B cell (primary cell): ENCODE results near the gene LAG3. TPM values are rescaled to one million over a fixed set of nuclear protein-coding genes. Genes with fewer than 3 reads are reported as not detected.

Source experiments
- ATAC-seq: fragments of 200-7000 bp; cut with Tn5 transposase; one replicate; pipeline ENCODE4 v1.10.0; 2021; ENCODE audit warnings: low read depth, mild to moderate bottlenecking, moderate number of reproducible peaks, moderate library complexity
- CTCF ChIA-PET: fragments of 350-600 bp; sonication (Branson Sonifier 250); formaldehyde crosslinking; loops from one replicate; lab custom pipeline; 2021; ENCODE audit warnings: antibody characterized with exemption, inconsistent platforms; lab: Charles Lee
- POLR2A ChIA-PET: fragments of 350-600 bp; sonication (Branson Sonifier 250); formaldehyde crosslinking; loops from one replicate; lab custom pipeline; 2021; ENCODE audit warnings: antibody characterized with exemption; lab: Charles Lee
- DNase-seq: peaks from one replicate; pipeline ENCODE4 v3.0.0; 2013
- H2AFZ ChIP-seq: 2 replicates; pipeline ENCODE4 v1.6.1; 2012; ENCODE audit warnings: mild to moderate bottlenecking, low read depth, low read length; ENCODE audit not compliant: insufficient read depth, poor library complexity, severe bottlenecking
- H3K27ac ChIP-seq, 2 donors: 1 replicate in 1 of 2; 2 replicates in 1 of 2; pipeline ENCODE4 v1.5.1; 2012 to 2013; ENCODE audit warnings: low read length in 2 of 2, mild to moderate bottlenecking in 2 of 2, moderate library complexity in 1 of 2
- H3K27me3 ChIP-seq, 4 experiments: fragments of 200-600 bp in 1 of 4; sonication (generic) in 1 of 4; replicated peaks in 1 of 4; 1 replicate in 2 of 4; 2 replicates in 2 of 4; pipeline versions ENCODE4 v1.6.1 to v1.7.0; 2013 to 2016; ENCODE audit warnings: low read length in 3 of 4, mild to moderate bottlenecking in 2 of 4, mixed read lengths in 1 of 4, moderate library complexity in 1 of 4; ENCODE audit not compliant: insufficient read depth in 4 of 4, control insufficient read depth in 3 of 4; ENCODE audit errors: control extremely low read depth in 1 of 4
- H3K36me3 ChIP-seq, 2 experiments: replicated peaks in 1 of 2; 1 replicate in 1 of 2; 2 replicates in 1 of 2; pipeline versions ENCODE4 v1.6.1 to v1.7.1; 2013; ENCODE audit warnings: low read length in 1 of 2; ENCODE audit not compliant: insufficient read depth in 2 of 2, control insufficient read depth in 1 of 2; ENCODE audit errors: control extremely low read depth in 1 of 2, extremely low read depth in 1 of 2
- H3K4me1 ChIP-seq, 2 donors: fragments of 200-600 bp in 1 of 2; sonication (generic) in 1 of 2; 1 replicate in 1 of 2; 2 replicates in 1 of 2; pipeline versions ENCODE4 v1.5.1 to v1.6.1; 2013 to 2017; ENCODE audit warnings: low read length in 2 of 2; ENCODE audit not compliant: control insufficient read depth in 2 of 2, insufficient read depth in 2 of 2
- H3K4me2 ChIP-seq: replicated peaks from 2 replicates; pipeline ENCODE3; 2012; ENCODE audit warnings: mild to moderate bottlenecking, low read depth, low read length; ENCODE audit not compliant: poor library complexity, severe bottlenecking
- H3K4me3 ChIP-seq, 5 experiments: fragments of 200-600 bp in 1 of 5; sonication (generic) in 1 of 5; 1 replicate in 3 of 5; 2 replicates in 2 of 5; pipeline versions ENCODE4 v1.5.1 to v1.7.0; 2011 to 2016; ENCODE audit warnings: low read length in 4 of 5, mild to moderate bottlenecking in 4 of 5, low read depth in 2 of 5, control low read depth in 1 of 5, moderate library complexity in 1 of 5; ENCODE audit not compliant: insufficient read depth in 1 of 5; ENCODE audit errors: control extremely low read depth in 1 of 5, extremely low read depth in 1 of 5
- H3K79me2 ChIP-seq: fragments of 200-600 bp; sonication (generic); one replicate; pipeline ENCODE4 v1.6.0; 2016; ENCODE audit warnings: low read length; ENCODE audit not compliant: control insufficient read depth, insufficient read depth
- H3K9ac ChIP-seq: fragments of 200-600 bp; sonication (generic); 2 replicates; pipeline ENCODE4 v1.6.1; 2017; ENCODE audit warnings: mild to moderate bottlenecking, low read length, moderate library complexity
- H3K9me3 ChIP-seq, 3 donors: one replicate each; pipeline versions ENCODE4 v1.6.1 to v1.7.1; 2013; ENCODE audit warnings: low read length in 2 of 3; ENCODE audit not compliant: control insufficient read depth in 2 of 3, insufficient read depth in 1 of 3; ENCODE audit errors: control extremely low read depth in 1 of 3
- H4K20me1 ChIP-seq: 2 replicates; pipeline ENCODE4 v1.6.0; 2012; ENCODE audit warnings: mild to moderate bottlenecking, low read length; ENCODE audit not compliant: insufficient read depth, control insufficient read depth, poor library complexity, severe bottlenecking
- H3K27ac Mint-ChIP-seq: one replicate; pipeline ENCODE4 v1.8.0; 2021; ENCODE audit warnings: mixed read lengths
- H3K27me3 Mint-ChIP-seq: one replicate; pipeline ENCODE4 v1.8.0; 2021; ENCODE audit warnings: mixed read lengths
- H3K4me1 Mint-ChIP-seq: one replicate; pipeline ENCODE4 v1.8.0; 2021; ENCODE audit warnings: mixed read lengths
- H3K4me3 Mint-ChIP-seq: one replicate; pipeline ENCODE4 v1.8.0; 2021; ENCODE audit warnings: mixed read lengths
- H3K9me3 Mint-ChIP-seq: one replicate; pipeline ENCODE4 v1.8.0; 2022; ENCODE audit warnings: mixed read lengths; ENCODE audit not compliant: insufficient read depth
- EZH2 ChIP-seq: IDR thresholded peaks from 2 replicates; pipeline ENCODE4 v1.6.1; 2012; ENCODE audit warnings: borderline replicate concordance, low read depth, mild to moderate bottlenecking, moderate library complexity, low read length; ENCODE audit not compliant: insufficient read depth, poor library complexity, severe bottlenecking
- WGBS: methylation state at CpG from one replicate; pipeline ENCODE4 v1.1.5; 2013; ENCODE audit warnings: missing lambda C conversion rate; ENCODE audit not compliant: insufficient coverage; 5-methylcytosine and 5-hydroxymethylcytosine counted together
- intact Hi-C: fragments of 100-400 bp; cut with micrococcal nuclease; formaldehyde crosslinking; loops from one replicate; pipeline ENCODE4 v1.10.0; 2022
- polyA plus RNA-seq: library from polyadenylated mRNA; depleted of rRNA; stranded (reverse); fragments of >200 nt; gene quantifications from 2 replicates; pipeline ENCODE4 v1.2.3, GENCODE V29; 2012
- total RNA-seq, 2 donors: library from RNA; stranded (reverse); fragments of 120-200 nt in 1 of 2; gene quantifications; 1 replicate in 1 of 2; 2 replicates in 1 of 2; pipeline versions ENCODE4 v1.2.3 to v1.2.4, GENCODE V29; 2013 to 2022
- TF ChIP-seq, protein P1 (sequence below): fragments of 200-600 bp; IDR thresholded peaks from one replicate; pipeline ENCODE4 v1.8.0; 2022; ENCODE audit warnings: antibody characterized with exemption, mild to moderate bottlenecking

Gene LAG3
- total and polyA plus RNA-seq, 2 donors (not counting 1 experiment from before 2014, with no cell fraction given) = not detected

DNA sequence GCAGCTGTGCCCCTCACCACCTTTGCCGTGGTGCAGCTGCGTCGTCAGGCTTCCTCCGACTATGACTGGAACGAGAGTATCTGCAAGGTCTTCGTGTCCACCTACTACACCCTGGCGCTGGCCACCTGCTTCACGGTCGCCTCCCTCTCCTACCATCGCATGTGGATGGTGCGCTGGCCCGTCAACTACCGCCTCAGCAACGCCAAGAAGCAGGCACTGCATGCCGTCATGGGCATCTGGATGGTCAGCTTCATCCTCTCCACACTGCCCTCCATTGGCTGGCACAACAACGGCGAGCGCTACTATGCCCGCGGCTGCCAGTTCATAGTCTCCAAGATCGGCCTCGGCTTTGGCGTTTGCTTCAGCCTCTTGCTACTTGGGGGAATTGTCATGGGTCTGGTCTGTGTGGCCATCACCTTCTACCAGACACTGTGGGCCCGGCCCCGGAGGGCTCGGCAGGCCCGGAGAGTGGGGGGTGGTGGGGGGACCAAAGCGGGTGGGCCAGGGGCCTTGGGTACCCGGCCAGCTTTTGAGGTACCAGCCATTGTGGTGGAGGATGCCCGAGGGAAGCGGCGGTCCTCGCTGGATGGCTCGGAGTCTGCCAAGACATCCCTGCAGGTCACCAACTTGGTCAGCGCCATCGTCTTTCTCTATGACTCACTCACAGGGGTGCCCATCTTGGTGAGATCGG is 51.9 kb downstream of the LAG3 start:
- peaks cover 6% of the 10 kb centered on the region for H4K20me1 ChIP-seq
- DNase-seq = no peak
- ATAC-seq = no peak
- ChIA-PET CTCF (interaction anchor here (1.1 to 6.2 kb wide), 5 partner anchors 9 to 71 kb away, joined by 3 to 33 read pairs (median 7); partner anchors contain the start of gene MLF2), POLR2A (no interaction called here)
- 95% methylated on average over 31 of the region's 37 CpGs for WGBS
- H3K27ac ChIP-seq = no peak overlapping the region
- no peaks in the 10 kb centered on the region for H3K36me3 ChIP-seq
- no peaks in the 10 kb centered on the region for H3K79me2 ChIP-seq
- H3K4me1 ChIP-seq = peaks cover 32 to 34% of the 10 kb centered on the region in 2 donors
- H3K4me3 Mint-ChIP-seq = no peak overlapping the region
- H3K9ac ChIP-seq = no peak overlapping the region
- H3K9me3 ChIP-seq = peaks cover 0 to 13% (median 0%) of the 10 kb centered on the region in 3 donors
- no peak overlapping the region for H2AFZ ChIP-seq
- peaks cover 72% of the 10 kb centered on the region for H3K27me3 Mint-ChIP-seq
- H3K4me1 Mint-ChIP-seq = peaks cover 27% of the 10 kb centered on the region
- no peak for TF ChIP-seq EZH2
- TF ChIP-seq, protein P1, sequence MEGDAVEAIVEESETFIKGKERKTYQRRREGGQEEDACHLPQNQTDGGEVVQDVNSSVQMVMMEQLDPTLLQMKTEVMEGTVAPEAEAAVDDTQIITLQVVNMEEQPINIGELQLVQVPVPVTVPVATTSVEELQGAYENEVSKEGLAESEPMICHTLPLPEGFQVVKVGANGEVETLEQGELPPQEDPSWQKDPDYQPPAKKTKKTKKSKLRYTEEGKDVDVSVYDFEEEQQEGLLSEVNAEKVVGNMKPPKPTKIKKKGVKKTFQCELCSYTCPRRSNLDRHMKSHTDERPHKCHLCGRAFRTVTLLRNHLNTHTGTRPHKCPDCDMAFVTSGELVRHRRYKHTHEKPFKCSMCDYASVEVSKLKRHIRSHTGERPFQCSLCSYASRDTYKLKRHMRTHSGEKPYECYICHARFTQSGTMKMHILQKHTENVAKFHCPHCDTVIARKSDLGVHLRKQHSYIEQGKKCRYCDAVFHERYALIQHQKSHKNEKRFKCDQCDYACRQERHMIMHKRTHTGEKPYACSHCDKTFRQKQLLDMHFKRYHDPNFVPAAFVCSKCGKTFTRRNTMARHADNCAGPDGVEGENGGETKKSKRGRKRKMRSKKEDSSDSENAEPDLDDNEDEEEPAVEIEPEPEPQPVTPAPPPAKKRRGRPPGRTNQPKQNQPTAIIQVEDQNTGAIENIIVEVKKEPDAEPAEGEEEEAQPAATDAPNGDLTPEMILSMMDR = no peak
- H3K27ac Mint-ChIP-seq = no peak overlapping the region
- intact Hi-C loops = loop anchor here (2.0 kb wide), 1 partner anchor 261 kb away; no protein-coding TSS in a partner anchor
- no peak overlapping the region for H3K4me2 ChIP-seq
- H3K4me3 ChIP-seq = no peak overlapping the region
- peaks cover 0 to 78% (median 33%) of the 10 kb centered on the region in 4 experiments for H3K27me3 ChIP-seq
- H3K9me3 Mint-ChIP-seq = no peaks in the 10 kb centered on the region

DNA sequence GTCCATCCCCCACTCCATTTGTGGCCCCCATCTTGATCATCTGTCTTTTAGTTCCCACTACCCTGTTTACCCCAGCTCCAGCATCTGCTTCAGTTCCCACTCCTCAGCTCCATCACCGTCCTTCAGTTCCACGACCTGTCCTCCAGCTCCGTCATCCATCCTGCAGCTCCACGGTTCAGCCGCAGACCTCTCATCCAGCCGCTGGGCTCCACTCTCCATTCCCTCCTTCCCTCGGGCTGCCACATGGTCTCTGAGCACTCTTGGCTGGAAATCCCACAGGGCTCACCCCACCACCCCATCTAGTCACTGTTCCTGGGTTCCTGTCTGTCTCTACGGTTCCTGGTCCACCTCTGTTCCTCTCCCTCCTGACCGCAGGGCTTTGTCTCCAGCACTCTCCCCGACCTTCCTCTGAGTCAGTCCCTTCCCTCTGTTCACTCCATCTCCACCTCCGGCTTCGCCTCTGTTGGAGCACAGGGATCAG is 52.6 kb downstream of the LAG3 start:
- CTCF ChIA-PET = interaction anchor here (1.1 to 6.2 kb wide), 10 partner anchors 8 to 274 kb away, joined by 3 to 33 read pairs (median 6); partner anchors contain the start of genes CDCA3, MLF2 and USP5
- WGBS = 85% methylated on average over 11 of the region's 12 CpGs
- peaks cover 37 to 40% of the 10 kb centered on the region in 2 donors for H3K4me1 ChIP-seq

More for the DNA sequence above, 52.6 kb downstream of the LAG3 start:
- Mint-ChIP-seq H3K4me1 (peaks cover 31% of the 10 kb centered on the region), H3K9me3 (no peaks in the 10 kb centered on the region), H3K4me3 (no peak overlapping the region), H3K27ac (no peak overlapping the region), H3K27me3 (peaks cover 75% of the 10 kb centered on the region)
- Histone ChIP-seq H3K27me3 (peaks cover 0 to 84% (median 38%) of the 10 kb centered on the region in 4 experiments), H3K9me3 (peaks cover 0 to 13% (median 0%) of the 10 kb centered on the region in 3 donors), H2AFZ (no peak overlapping the region), H4K20me1 (peaks cover 11% of the 10 kb centered on the region), H3K79me2 (no peaks in the 10 kb centered on the region), H3K4me3 (no peak overlapping the region), H3K4me2 (no peak overlapping the region), H3K36me3 (no peaks in the 10 kb centered on the region), H3K27ac (no peak overlapping the region), H3K9ac (no peak overlapping the region)
- DNase-seq (no peak), ATAC-seq (no peak)
- intact Hi-C loops = loop anchor here (1.0 to 2.0 kb wide), 3 partner anchors 72 to 262 kb away; partner anchors contain the start of gene MLF2
- POLR2A ChIA-PET = no interaction called here
- TF ChIP-seq, protein P1 = no peak
- no peak for TF ChIP-seq EZH2
